EH (cell line): ENCODE results near the gene ZMYND15.
A peak's percentile ranks its signal among the peaks of the same experiment; 100 is the strongest.

Source experiments
- DNase-seq: peaks from one replicate; pipeline ENCODE4 v3.0.0-alpha.2; 2015; ENCODE audit warnings: low read depth

The ZMYND15 gene

DNA sequence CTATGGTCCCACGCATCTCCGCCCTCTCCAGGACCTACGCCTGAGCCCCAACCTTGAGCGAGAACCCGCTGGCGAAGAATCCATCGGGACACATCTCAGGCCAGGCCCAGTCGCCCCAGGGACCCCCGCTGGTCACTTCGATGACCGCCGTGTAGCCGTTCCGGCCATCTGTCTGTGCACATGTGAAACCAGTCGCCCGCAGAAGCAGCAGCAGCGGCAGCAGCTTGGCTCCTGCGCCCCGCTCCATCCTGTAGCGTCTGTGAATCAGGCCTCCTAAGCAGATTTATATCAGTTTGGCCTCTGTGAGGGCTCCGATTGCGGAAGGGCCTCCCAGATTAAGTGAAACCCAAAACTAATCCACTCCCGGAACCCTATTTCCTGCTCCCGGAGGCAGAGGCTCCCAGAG lies 46.5 kb downstream of the ZMYND15 start, which contains the start of gene VMO1:
Gene VMO1 (minus strand): TSS at position 259 of the 406 bp plus-strand sequence. CDS start 12 bp downstream, at position 247.
- DNase-seq = peak; percentile 38

DNA sequence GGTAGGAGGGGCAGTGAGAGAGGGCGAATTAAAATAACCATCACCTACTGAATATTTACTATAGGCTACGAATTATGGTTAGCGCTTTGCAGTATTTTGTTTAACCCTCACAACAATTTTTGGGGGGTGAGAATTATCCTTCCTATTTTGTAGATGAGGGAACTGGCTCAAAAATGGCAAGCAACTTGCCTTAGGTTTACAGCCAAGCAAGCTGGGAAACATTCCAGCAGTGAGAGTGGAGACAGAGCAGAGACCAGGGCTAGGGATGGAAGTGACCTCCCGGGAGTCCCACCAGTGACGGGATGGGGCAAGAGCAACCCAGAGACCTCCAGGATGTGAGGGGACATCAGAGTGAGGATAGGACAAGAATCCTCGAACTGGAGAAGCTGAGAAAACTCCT lies 46.9 kb downstream of the ZMYND15 start:
- DNase-seq = no peak

DNA sequence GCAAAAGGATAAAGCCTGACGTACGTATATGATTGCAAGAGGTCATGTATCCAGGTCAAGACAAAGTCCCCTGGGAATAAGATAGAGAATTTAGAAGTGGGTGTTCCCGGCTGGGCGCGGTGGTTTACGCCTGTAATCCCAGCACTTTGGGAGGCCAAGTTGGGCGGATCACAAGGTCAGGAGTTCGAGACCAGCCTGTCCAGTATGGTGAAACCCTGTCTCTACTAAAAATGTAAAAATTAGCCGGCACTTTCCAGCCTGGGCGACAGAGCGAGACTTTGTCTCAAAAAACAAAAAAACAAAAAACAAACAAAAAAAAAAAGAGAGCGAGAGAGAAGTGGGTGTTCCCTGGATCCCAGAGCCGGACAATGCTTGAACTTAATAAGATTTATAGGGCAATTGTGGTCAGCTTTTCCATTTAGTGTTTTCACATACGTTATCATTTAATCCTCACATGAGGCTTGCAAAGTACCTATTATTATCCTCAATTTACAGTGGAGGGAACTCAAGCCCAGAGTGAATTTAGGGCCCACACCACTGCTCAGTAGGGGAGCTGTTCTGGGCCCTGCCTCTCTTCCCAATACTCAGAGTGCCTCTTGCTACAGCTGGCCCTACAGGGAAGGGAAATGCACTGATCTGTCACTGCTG lies 48.6 kb downstream of the ZMYND15 start:
- no peak for DNase-seq

DNA sequence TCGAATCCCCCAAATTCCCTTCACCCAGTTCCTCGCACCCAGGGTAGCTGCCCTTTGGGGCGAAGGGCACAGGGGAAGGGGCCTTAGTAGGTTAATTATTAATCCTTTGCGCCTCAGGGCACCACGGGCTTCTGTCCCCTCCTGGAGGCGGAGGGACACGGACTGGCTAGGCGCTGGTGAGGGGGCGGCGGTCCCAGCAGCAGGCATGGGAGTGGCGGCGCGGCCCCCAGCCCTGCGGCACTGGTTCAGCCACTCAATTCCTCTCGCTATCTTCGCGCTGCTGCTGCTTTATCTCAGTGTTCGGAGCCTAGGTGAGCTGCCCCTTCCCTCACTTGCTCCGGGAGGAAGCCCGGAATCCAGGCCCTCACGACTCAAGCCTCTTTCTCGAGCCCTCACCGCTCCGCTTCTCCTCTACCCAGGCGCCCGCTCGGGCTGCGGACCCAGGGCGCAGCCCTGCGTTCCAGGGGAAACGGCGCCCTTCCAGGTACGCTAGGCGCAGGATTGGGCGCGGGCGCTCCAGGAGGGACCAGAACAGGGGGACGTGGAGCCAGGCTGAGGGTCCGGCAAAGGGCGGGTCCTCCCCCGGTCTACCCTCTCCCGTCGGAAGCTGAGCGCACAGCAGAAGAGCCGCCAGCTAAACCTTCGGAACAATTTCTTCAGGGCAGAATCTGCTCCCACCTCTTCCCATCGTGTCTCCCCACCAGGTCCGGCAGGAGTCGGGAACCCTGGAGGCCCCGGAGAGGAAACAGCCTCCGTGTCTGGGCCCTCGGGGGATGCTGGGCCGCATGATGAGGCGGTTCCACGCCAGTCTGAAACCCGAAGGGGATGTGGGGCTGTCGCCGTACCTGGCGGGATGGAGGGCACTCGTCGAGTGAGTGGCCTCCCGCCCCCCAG lies 49.4 kb downstream of the ZMYND15 start, which contains the start of gene GLTPD2:
Gene GLTPD2 (plus strand): TSS at position 158 of the 894 bp plus-strand sequence. CDS start 48 bp downstream, at position 206.
- peak; percentile 10 for DNase-seq

DNA sequence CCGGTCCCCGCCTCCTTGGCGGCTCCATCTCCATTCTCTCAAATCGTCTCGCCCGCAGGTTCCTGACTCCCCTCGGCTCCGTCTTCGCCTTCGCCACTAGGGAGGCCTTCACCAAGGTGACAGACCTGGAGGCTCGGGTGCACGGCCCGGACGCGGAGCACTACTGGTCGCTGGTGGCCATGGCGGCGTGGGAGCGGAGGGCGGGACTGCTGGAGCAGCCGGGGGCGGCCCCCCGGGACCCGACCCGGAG lies 50.0 kb downstream of the ZMYND15 start:
- no peak for DNase-seq

DNA sequence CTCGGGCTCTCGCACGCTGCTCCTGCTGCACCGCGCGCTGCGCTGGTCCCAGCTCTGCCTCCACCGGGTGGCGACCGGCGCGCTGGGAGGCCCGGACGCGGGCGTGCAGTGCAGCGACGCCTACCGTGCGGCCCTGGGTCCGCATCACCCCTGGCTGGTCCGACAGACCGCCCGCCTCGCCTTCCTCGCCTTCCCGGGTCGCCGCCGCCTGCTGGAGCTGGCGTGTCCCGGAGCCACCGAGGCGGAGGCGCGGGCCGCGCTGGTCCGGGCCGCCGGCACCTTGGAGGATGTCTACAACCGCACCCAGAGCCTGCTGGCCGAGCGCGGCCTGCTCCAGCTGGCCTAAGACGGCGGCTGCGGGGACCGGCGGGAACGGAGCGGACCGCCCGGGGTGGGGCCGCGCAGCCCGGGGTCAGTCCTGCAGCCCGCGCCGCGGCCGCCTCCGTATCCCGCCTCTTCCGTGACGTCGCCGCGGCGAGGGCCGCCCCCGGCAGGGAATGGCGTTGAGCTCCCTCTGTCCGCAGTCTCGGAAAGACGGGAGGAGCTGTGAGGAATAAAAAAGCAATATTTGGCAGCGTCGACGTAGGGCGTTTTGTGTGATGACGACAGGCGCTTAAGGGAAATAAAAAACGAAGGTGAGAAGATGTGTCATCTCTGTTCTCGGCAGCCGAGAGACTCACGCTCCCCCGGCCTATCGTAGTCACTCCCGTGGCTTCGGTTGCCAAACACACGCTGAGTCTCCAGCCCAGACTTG lies 50.5 kb downstream of the ZMYND15 start:
- DNase-seq = peak; percentile 86

DNA sequence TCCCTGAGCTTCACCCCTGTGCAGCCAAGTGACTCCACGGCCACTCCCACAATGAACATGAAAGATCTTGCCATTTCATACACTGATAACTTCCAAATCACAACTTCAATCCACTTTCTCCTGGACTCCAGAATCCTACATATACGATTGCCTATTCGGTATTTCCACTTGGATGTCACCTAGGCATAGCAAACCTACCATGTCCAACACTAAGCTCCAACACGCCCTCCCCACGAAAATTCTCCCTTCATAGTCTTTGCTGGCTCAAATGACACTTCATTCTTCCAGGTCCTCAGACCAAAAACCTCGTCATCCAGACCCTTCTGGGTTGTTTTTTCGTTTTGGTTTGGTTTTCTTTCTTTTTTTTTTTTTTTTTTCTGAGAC lies 51.1 kb downstream of the ZMYND15 start:
- no peak for DNase-seq

DNA sequence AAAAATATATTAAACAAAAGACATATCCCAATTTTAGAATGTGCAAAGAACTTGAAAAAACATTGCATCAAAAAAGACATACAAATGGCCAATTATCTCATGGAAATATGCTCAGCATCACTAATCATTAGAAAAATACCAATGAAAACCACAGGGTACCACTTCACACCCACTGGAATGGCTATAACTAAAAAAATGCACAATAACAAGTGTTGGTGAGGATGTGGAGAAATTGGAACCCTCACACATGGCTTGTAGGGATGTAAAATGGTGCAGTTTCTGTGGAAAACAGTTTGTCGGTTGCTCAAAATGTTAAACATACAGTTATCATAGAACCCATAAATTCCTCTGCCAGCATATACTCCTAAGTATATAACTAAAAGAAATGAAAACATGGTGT lies 55.5 kb downstream of the ZMYND15 start:
- no peak for DNase-seq
